ENCODE measurements around the gene CPNE7.

- TF ChIP-seq MEF2A (IDR thresholded peaks at IDR 0.05; ENCODE audit: insufficient read depth, low read depth, low read length) (no peak), RFX5 (IDR thresholded peaks at IDR 0.05; ENCODE audit: low read depth, low read length) (no peak), EZH2 (IDR thresholded peaks at IDR 0.05; ENCODE audit: borderline replicate concordance, control insufficient read depth, low read depth, low read length) (no peak), JUND (IDR thresholded peaks at IDR 0.05; ENCODE audit: low read depth, low read length) (no peak), POLR2A (IDR thresholded peaks at IDR 0.05; ENCODE audit: low read depth, low read length) (no peak)
Observed at GRCh38 chr16:89577055-89577759, 1.6 kb downstream of the CPNE7 start.

All from GM12878 (cell line).